Smooth muscle cell (in vitro differentiated cells): ENCODE data around the gene PHYHD1. TPM values are rescaled to one million over a fixed set of nuclear protein-coding genes. Genes with fewer than 3 reads are reported as not detected.
"Not testable (repeated sequence)": the region's sequence is repeated elsewhere in the genome, so short reads cannot be mapped to it uniquely, and the experiment has no call there.

ENCODE experiments used
- DNase-seq: peaks from one replicate; lab custom pipeline; 2025; ENCODE audit not compliant: unreplicated experiment; lab: John Stamatoyannopoulos, UW
- H2AFZ ChIP-seq: fragments of 200-600 bp; sonication (generic); 2 replicates; pipeline ENCODE4 v1.6.0; 2016; ENCODE audit warnings: antibody characterized with exemption, low read depth, mild to moderate bottlenecking
- H3F3A ChIP-seq: fragments of 200-600 bp; sonication (generic); 2 replicates; pipeline ENCODE4 v1.6.0; 2017; ENCODE audit warnings: antibody characterized with exemption, low read depth
- H3K27ac ChIP-seq: fragments of 200-600 bp; sonication (generic); 2 replicates; pipeline ENCODE4 v1.5.1; 2016; ENCODE audit warnings: low read depth, mild to moderate bottlenecking
- H3K27me3 ChIP-seq: fragments of 200-600 bp; sonication (generic); 2 replicates; pipeline ENCODE4 v1.6.1; 2016; ENCODE audit warnings: low read depth, mild to moderate bottlenecking
- H3K36me3 ChIP-seq: fragments of 200-600 bp; sonication (generic); 2 replicates; pipeline ENCODE4 v1.5.1; 2016; ENCODE audit warnings: low read depth
- H3K4me1 ChIP-seq: fragments of 200-600 bp; sonication (generic); 2 replicates; pipeline ENCODE4 v1.5.1; 2016; ENCODE audit warnings: low read depth
- H3K4me2 ChIP-seq: fragments of 200-600 bp; sonication (generic); 2 replicates; pipeline ENCODE4 v1.6.0; 2016; ENCODE audit warnings: mild to moderate bottlenecking
- H3K4me3 ChIP-seq: fragments of 200-600 bp; sonication (generic); 2 replicates; pipeline ENCODE4 v1.5.1; 2016; ENCODE audit warnings: mild to moderate bottlenecking
- H3K79me2 ChIP-seq: fragments of 200-600 bp; sonication (generic); 2 replicates; pipeline ENCODE4 v1.6.0; 2016; ENCODE audit warnings: low read depth, mild to moderate bottlenecking
- H3K9ac ChIP-seq: fragments of 200-600 bp; sonication (generic); 2 replicates; pipeline ENCODE4 v1.6.0; 2016; ENCODE audit warnings: low read depth
- H3K9me3 ChIP-seq: fragments of 200-600 bp; sonication (generic); replicated peaks from 2 replicates; pipeline ENCODE4 v1.5.1; 2016; ENCODE audit warnings: low read depth
- H4K20me1 ChIP-seq: fragments of 200-600 bp; sonication (generic); 2 replicates; pipeline ENCODE4 v1.6.0; 2016; ENCODE audit warnings: low read depth
- WGBS: methylation state at CpG from one replicate; pipeline ENCODE4 v1.1.7; 2016; ENCODE audit warnings: low lambda C conversion rate; 5-methylcytosine and 5-hydroxymethylcytosine counted together
- polyA plus RNA-seq: library from polyadenylated mRNA; unstranded; fragments of >200 nt; fragmentation: Nextera tagmentation; extraction: Ambion mirVana; gene quantifications from 2 replicates; pipeline ENCODE4 v1.2.1, GENCODE V29; 2016
- total RNA-seq: library from RNA; depleted of rRNA; stranded (reverse); fragments of >200 nt; gene quantifications from 2 replicates; pipeline ENCODE4 v1.2.3, GENCODE V29; 2014
- TF ChIP-seq, protein P1 (sequence below): fragments of 200-600 bp; sonication (generic); IDR thresholded peaks from 2 replicates; pipeline ENCODE4 v1.5.1; 2017; ENCODE audit warnings: borderline replicate concordance, mild to moderate bottlenecking, antibody characterized with exemption; ENCODE audit not compliant: insufficient read depth, poor library complexity, severe bottlenecking

Gene PHYHD1
- total and polyA plus RNA-seq, 2 experiments from 2014 or later: 7.3 to 37.6 TPM

- Histone ChIP-seq H3K9me3 (no peaks in the 10 kb centered on the region), H3K27ac (no peak overlapping the region), H3K79me2 (peaks cover 13% of the 10 kb centered on the region), H3K36me3 (no peaks in the 10 kb centered on the region), H3K27me3 (no peaks in the 10 kb centered on the region), H4K20me1 (no peaks in the 10 kb centered on the region), H3K4me3 (no peak overlapping the region), H3K9ac (no peak overlapping the region), H3K4me1 (no peaks in the 10 kb centered on the region), H3K4me2 (no peak overlapping the region), H2AFZ (no peak overlapping the region), H3F3A (no peaks in the 10 kb centered on the region)
- no peak for DNase-seq
- TF ChIP-seq, protein P1, sequence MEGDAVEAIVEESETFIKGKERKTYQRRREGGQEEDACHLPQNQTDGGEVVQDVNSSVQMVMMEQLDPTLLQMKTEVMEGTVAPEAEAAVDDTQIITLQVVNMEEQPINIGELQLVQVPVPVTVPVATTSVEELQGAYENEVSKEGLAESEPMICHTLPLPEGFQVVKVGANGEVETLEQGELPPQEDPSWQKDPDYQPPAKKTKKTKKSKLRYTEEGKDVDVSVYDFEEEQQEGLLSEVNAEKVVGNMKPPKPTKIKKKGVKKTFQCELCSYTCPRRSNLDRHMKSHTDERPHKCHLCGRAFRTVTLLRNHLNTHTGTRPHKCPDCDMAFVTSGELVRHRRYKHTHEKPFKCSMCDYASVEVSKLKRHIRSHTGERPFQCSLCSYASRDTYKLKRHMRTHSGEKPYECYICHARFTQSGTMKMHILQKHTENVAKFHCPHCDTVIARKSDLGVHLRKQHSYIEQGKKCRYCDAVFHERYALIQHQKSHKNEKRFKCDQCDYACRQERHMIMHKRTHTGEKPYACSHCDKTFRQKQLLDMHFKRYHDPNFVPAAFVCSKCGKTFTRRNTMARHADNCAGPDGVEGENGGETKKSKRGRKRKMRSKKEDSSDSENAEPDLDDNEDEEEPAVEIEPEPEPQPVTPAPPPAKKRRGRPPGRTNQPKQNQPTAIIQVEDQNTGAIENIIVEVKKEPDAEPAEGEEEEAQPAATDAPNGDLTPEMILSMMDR: no peak
- 94% methylated on average over 12 of the region's 12 CpGs for WGBS
These were observed 20.4 kb downstream of the PHYHD1 start for GRCh38 chr9:128940946-128941755.

DNA sequence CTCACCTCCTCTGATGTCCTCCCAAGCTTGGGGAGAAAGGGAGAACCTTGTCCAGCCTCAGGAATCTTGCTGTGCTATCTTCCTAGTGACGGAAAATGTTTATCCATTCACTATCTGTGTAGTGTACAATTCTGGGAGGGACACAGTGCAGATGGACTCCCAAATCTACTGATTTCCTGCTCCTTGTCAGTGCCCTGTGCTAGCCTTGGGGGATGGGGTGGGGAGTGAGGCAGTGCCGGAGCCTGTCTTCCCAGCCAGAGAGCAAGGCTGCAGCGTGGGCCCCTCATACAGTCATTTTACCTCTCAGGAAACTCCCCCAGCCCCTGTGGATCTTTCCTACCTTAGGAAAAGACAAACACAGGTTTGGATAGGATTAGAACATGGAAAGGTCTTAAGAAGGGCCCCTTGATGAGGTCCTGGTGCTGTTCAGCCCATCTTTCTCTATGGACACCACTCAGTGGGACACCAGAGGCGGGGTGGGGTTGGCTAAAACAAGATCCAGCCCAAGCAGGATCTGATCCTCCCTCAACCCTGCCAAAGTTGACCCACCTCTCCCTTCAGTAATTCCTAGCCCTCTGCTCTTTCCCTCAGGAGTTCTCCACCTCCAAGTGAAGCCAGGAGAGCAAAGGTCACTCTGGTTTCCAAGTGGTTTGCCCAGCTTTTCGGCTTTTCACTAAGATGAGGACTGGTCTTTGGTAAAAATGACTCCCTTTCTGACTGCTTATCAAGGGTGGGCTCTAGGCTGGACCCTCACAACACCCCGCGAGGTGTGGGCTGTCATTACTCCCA lies 23.2 kb downstream of the PHYHD1 start:
- no peaks in the 10 kb centered on the region for H3K27me3 ChIP-seq
- H2AFZ ChIP-seq: no peak overlapping the region
- no peak overlapping the region for H3K4me3 ChIP-seq
- peaks cover 8% of the 10 kb centered on the region for H3K4me1 ChIP-seq
- TF ChIP-seq, protein P1: no peak
- peaks cover 6% of the 10 kb centered on the region for H3F3A ChIP-seq
- 70% methylated on average over 7 of the region's 7 CpGs for WGBS
- H3K4me2 ChIP-seq: no peak overlapping the region
- no peak for DNase-seq
- H3K36me3 ChIP-seq: no peaks in the 10 kb centered on the region
- peaks cover 22% of the 10 kb centered on the region for H3K79me2 ChIP-seq
- H4K20me1 ChIP-seq: peaks cover 3% of the 10 kb centered on the region
- H3K9ac ChIP-seq: no peak overlapping the region
- H3K27ac ChIP-seq: no peak overlapping the region
- H3K9me3 ChIP-seq: no peaks in the 10 kb centered on the region

- WGBS: 97% methylated on average over 7 of the region's 7 CpGs
- H3K79me2 ChIP-seq: peaks cover 31% of the 10 kb centered on the region
- DNase-seq, H2AFZ ChIP-seq, H3K4me2 ChIP-seq, H3K4me3 ChIP-seq, H3K9me3 ChIP-seq, H3K36me3 ChIP-seq, H3F3A ChIP-seq, H3K27ac ChIP-seq, H3K4me1 ChIP-seq, H4K20me1 ChIP-seq, H3K9ac ChIP-seq, H3K27me3 ChIP-seq: not testable (repeated sequence)
These were observed 24.2 kb downstream of the PHYHD1 start for GRCh38 chr9:128944966-128945365.

DNA sequence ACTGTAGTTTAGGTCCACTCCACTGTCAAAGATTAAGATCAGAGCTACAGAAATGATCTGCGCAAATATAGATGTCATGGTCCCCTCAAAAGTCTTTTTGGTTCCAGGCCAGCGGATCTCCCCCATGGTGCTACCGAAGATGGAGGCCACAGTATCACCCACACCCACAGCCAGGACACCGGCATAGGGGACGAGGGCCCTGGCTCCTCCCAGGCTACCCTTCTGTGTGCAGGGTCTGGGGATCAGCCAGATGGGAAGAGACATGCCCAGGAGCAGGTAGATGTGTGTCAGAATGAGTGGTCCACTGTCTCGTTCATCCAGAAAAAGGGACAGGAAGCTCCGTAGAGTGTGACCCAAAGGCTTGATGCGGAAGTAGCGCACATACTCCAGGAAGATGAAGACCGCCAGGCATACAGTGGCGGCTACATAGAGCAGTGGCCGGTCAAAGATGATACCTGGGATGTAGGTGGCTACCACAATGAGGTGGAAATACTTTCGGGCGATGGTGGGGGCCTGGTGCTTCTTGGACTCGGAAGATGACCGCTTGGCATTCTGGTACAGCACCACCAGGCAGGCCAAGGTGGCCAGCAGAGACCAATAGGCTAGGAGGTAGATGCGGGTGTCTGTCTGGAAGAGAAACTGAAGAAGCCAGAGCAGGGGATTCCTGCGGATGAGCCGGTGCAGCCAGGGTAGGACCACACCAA lies 25.2 kb downstream of the PHYHD1 start:
- WGBS: over 99% methylated on average over 19 of the region's 19 CpGs
- peaks cover 6% of the 10 kb centered on the region for H3F3A ChIP-seq
- H3K4me3 ChIP-seq: no peak overlapping the region
- H3K27ac ChIP-seq: no peak overlapping the region
- no peaks in the 10 kb centered on the region for H3K27me3 ChIP-seq
- H3K4me2 ChIP-seq: peak overlapping the region; percentile 90
- peaks cover 4% of the 10 kb centered on the region for H4K20me1 ChIP-seq
- peaks cover 40% of the 10 kb centered on the region for H3K79me2 ChIP-seq
- H3K4me1 ChIP-seq: peaks cover 8% of the 10 kb centered on the region
- H3K9ac ChIP-seq: no peak overlapping the region
- no peaks in the 10 kb centered on the region for H3K36me3 ChIP-seq
- no peaks in the 10 kb centered on the region for H3K9me3 ChIP-seq
- no peak for DNase-seq
- H2AFZ ChIP-seq: no peak overlapping the region
- TF ChIP-seq, protein P1: no peak
